Measurements from ENCODE around the gene TMPRSS4.

DNA sequence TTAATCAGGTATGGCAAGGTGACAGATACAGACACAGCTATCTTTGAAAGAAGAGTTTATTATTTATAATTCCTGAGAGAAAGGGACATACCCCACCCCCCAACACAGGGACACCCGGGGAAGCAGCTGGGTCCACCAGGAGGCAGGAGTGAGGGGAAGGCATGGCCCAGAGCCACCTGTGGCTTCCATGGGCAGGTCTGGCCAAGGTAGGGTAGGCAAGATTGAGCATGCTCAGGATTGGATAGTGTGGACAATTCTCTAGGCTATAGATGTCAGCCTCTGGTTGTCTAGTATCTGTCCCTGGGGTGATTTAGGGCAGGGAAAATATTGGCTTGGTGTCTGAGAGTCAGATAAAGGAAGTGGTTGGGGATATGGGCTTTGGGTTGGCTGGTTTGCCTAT is 37.4 kb downstream of the TMPRSS4 start:
- no peak for TF ChIP-seq EP300 (IDR thresholded peaks at IDR 0.05; ENCODE audit: low read depth)
- TF ChIP-seq, protein P1, sequence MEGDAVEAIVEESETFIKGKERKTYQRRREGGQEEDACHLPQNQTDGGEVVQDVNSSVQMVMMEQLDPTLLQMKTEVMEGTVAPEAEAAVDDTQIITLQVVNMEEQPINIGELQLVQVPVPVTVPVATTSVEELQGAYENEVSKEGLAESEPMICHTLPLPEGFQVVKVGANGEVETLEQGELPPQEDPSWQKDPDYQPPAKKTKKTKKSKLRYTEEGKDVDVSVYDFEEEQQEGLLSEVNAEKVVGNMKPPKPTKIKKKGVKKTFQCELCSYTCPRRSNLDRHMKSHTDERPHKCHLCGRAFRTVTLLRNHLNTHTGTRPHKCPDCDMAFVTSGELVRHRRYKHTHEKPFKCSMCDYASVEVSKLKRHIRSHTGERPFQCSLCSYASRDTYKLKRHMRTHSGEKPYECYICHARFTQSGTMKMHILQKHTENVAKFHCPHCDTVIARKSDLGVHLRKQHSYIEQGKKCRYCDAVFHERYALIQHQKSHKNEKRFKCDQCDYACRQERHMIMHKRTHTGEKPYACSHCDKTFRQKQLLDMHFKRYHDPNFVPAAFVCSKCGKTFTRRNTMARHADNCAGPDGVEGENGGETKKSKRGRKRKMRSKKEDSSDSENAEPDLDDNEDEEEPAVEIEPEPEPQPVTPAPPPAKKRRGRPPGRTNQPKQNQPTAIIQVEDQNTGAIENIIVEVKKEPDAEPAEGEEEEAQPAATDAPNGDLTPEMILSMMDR (IDR thresholded peaks at IDR 0.05) = no peak
- TF ChIP-seq POLR2AphosphoS5 (IDR thresholded peaks at IDR 0.05) = no peak
